Purkinje cell (primary cell): Measurements from ENCODE around the gene CT45A10. TPM values are rescaled to one million over a fixed set of nuclear protein-coding genes. Genes with fewer than 3 reads are reported as not detected.

ENCODE experiments used
- polyA plus RNA-seq: library from polyadenylated mRNA; unstranded; fragments of >200 nt; fragmentation: Nextera tagmentation; gene quantifications from 2 replicates; pipeline ENCODE4 v1.2.1, GENCODE V29; 2014

CT45A10 gene, protein sequence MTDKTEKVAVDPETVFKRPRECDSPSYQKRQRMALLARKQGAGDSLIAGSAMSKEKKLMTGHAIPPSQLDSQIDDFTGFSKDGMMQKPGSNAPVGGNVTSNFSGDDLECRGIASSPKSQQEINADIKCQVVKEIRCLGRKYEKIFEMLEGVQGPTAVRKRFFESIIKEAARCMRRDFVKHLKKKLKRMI
- not detected in 2 replicates for polyA plus RNA-seq

DNA sequence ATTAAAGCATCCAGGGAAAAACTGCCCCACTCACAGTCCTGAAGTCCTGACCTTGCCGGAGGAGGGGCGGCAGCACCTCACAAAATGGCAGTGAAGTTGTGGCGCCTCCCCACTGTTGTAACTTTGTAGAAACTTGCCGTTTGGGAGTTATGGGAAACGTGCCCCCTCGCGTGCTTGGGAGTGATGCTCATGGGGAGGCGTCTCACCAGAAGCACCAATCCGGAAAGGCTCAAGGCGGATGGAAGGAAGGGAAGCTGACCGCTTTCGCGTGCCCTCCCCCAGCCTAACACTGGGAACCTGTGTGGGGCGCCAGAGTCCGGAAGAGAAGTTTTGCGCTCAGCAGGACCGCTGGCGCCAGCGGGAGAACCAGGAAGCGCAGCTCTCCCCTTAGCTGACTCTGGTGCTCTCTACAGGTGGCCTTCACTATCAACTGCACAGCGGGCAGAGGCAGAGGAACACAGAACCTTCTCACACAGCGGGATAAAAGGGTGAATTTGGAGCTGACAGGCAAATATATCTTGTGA, at the start of gene CT45A10, which contains the start of gene SAGE1:
CT45A10 (minus strand) TSS at position 151 of the 524 bp plus-strand sequence. CDS start 8,100 bp downstream, outside the sequence.
SAGE1 (plus strand) TSS at position 423 of the 524 bp plus-strand sequence. CDS start 2,527 bp downstream, outside the sequence.

DNA sequence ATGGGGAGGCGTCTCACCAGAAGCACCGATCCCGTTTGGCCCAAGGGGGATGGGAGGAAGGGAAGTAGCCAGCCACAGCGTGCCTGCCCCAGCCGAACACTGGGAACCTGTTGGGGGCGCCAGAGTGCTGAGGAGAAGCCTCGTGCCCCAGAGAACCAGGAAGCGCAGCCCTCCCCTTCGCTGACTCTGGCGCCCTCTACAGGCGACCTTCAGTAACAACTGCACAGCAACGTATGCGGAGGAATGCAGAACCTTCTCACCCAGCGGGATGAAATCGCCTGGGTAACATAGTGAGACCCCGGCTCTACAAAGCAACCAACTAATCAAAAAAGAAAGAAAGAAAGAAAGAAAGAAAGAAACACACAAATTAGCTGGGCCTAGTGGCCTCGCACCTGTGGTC, 21.5 kb downstream of the CT45A10 start, which contains the start of gene CT45A9:
CT45A9 (minus strand) TSS at position 101 of the 400 bp plus-strand sequence. CDS start 3,751 bp downstream, outside the sequence.

DNA sequence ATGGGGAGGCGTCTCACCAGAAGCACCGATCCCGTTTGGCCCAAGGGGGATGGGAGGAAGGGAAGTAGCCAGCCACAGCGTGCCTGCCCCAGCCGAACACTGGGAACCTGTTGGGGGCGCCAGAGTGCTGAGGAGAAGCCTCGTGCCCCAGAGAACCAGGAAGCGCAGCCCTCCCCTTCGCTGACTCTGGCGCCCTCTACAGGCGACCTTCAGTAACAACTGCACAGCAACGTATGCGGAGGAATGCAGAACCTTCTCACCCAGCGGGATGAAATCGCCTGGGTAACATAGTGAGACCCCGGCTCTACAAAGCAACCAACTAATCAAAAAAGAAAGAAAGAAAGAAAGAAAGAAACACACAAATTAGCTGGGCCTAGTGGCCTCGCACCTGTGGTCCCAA, 38.8 kb downstream of the CT45A10 start, which contains the start of gene CT45A8:
CT45A8 (minus strand) TSS at position 101 of the 400 bp plus-strand sequence. CDS start 3,755 bp downstream, outside the sequence.

DNA sequence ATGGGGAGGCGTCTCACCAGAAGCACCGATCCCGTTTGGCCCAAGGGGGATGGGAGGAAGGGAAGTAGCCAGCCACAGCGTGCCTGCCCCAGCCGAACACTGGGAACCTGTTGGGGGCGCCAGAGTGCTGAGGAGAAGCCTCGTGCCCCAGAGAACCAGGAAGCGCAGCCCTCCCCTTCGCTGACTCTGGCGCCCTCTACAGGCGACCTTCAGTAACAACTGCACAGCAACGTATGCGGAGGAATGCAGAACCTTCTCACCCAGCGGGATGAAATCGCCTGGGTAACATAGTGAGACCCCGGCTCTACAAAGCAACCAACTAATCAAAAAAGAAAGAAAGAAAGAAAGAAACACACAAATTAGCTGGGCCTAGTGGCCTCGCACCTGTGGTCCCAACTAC, 56.1 kb downstream of the CT45A10 start, which contains the start of gene CT45A7:
CT45A7 (minus strand) TSS at position 101 of the 400 bp plus-strand sequence. CDS start 3,747 bp downstream, outside the sequence.

Other genes with a start within 250 kb of the CT45A10 start
- gene CT45A1, start 179.8 kb downstream of the CT45A10 start, polyA plus RNA-seq: not detected in 2 replicates
- gene CT45A3, start 125.3 kb downstream of the CT45A10 start, polyA plus RNA-seq: not detected in 2 replicates
- gene CT45A5, start 107.9 kb downstream of the CT45A10 start, polyA plus RNA-seq: 0.94 TPM in 1 of 2 replicates, not detected in the other
- not detected in 2 replicates for gene CT45A6, start 90.7 kb downstream of the CT45A10 start, polyA plus RNA-seq
- gene CT45A2, start 73.4 kb downstream of the CT45A10 start, polyA plus RNA-seq: not detected in 2 replicates
- gene CT45A7, start 56.2 kb downstream of the CT45A10 start, polyA plus RNA-seq: not detected in 2 replicates
- not detected in 2 replicates for gene CT45A8, start 38.9 kb downstream of the CT45A10 start, polyA plus RNA-seq
- not detected in 2 replicates for gene CT45A9, start 21.6 kb downstream of the CT45A10 start, polyA plus RNA-seq
- not detected in 2 replicates for gene SAGE1, start 272 bp upstream of the CT45A10 start, polyA plus RNA-seq
- 41.5 and 59.8 TPM in 2 replicates for gene MMGT1, start 80.5 kb upstream of the CT45A10 start, polyA plus RNA-seq
- 45.9 and 51.0 TPM in 2 replicates for gene SLC9A6, start 92.0 kb upstream of the CT45A10 start, polyA plus RNA-seq